Measurements from ENCODE around the gene FAAP24. TPM values are rescaled to one million over a fixed set of nuclear protein-coding genes. Genes with fewer than 3 reads are reported as not detected.
A peak's percentile ranks its signal among the peaks of the same experiment; 100 is the strongest.
"Not testable (repeated sequence)": the region's sequence is repeated elsewhere in the genome, so short reads cannot be mapped to it uniquely, and the experiment has no call there.

FAAP24 gene, protein sequence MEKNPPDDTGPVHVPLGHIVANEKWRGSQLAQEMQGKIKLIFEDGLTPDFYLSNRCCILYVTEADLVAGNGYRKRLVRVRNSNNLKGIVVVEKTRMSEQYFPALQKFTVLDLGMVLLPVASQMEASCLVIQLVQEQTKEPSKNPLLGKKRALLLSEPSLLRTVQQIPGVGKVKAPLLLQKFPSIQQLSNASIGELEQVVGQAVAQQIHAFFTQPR
- 9.8 and 10.7 TPM in 2 replicates for total RNA-seq

DNA sequence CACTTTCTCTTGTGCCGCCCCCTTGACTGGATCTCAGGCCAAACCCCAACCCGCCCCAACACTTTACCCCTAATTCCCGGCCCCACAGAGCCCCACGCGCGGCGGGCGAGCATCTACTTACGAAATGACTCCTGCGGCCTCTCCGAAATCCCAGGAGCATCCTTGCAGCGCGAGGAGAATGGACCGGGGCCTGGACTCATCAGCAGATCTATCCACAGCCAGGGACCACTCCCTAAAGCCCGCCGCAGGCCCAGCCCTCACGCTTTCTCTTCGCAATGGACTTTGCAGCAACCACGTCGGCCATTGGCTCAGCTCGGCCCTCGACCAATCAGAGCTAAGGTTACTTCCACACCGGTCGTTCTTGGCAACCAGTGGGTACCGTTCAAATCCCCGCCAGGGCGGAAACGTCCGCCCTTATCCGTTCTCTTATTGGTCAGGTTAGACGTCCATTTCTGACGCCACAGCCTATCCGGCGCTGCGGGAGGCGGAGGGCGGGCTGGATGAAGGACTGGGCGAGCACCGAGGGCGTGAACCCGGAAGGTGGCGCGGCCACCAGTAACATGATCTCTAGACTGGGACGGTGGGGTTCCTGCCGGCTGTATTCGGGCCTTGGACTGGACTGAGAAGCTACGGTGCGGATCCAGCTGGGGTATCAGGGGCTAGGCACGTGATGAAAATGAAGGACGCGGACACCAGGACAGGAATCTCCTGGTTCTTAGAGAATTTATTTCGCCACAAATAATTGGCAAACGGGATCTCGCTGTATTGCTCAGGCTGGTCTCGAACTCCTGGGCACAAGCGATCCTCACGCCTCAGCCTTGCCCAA lies at the start of gene FAAP24, which contains the start of gene CEP89:
FAAP24 (plus strand) TSS at position 528 of the 826 bp plus-strand sequence. CDS start 955 bp downstream, outside the sequence.
CEP89 (minus strand) TSS at position 244 of the 826 bp plus-strand sequence; CDS start at position 160, 84 bp downstream.
- intact Hi-C loops (cut with micrococcal nuclease): loop anchor here (1.0 to 5.0 kb wide), 4 partner anchors 90 to 297 kb away; partner anchors contain the start of genes ANKRD27, NUDT19, RGS9BP and RHPN2
- no peaks in the 10 kb centered on the region for H3K9me3 Mint-ChIP-seq
- H3K27me3 Mint-ChIP-seq (ENCODE audit: low read depth): no peaks in the 10 kb centered on the region
- peaks cover 8% of the 10 kb centered on the region for H3K4me1 Mint-ChIP-seq (ENCODE audit: low read depth)
- peaks cover 16% of the 10 kb centered on the region for H3K36me3 Mint-ChIP-seq (ENCODE audit: low read depth)
- H3K27ac Mint-ChIP-seq: peak within 1 kb of the TSS; percentile 94
- DNase-seq (ENCODE audit: low spot score): peak; percentile 99
- peak within 1 kb of the TSS; percentile 98 for H3K4me3 Mint-ChIP-seq (ENCODE audit: low read depth)

DNA sequence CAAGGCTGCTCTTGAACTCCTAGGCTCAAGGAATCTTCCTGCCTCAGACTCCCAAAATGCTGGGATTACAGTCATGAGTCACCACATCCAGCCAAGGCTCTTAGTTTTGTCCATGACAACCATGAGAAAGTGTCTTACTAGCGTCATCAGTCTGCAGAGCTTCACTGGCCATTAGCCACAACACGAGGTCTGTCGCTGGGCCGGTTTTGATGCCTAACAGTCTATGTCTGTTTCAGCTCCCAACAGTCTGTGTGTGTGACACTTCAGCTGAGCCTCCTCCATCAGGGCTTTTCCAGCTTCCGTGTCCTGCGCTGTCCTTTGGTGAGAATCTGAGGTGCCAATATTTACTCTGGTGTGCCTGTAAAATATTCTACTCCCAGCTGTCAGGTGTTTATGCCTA lies 47.8 kb upstream of the FAAP24 start:
- Mint-ChIP-seq H3K9me3 (peaks cover 8% of the 10 kb centered on the region), H3K36me3 (ENCODE audit: low read depth) (peaks cover 24% of the 10 kb centered on the region), H3K27me3 (ENCODE audit: low read depth) (no peaks in the 10 kb centered on the region), H3K4me1 (ENCODE audit: low read depth) (peaks cover 5% of the 10 kb centered on the region), H3K4me3 (ENCODE audit: low read depth) (no peak overlapping the region), H3K27ac (no peak overlapping the region)
- DNase-seq (ENCODE audit: low spot score): no peak
- intact Hi-C loops (cut with micrococcal nuclease): no loop called here

DNA sequence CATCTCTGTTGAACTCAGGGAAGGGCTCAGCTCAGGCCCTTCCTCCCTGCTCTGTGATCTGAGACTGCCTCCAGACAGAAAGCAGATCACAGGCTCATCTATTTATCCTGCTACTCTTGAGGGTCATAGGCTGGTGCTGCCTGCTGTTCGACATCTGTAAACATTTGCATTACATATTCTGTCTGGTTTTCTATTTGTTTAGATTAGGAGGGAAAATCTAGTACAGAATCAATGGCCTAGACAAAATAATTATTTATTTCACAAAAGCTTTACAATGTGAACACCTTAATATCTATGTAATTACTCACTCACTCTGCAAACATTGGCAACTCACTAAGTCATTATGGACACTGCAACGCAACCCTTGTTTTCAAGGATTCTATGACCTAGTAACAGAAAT lies 43.2 kb upstream of the FAAP24 start:
- H3K36me3 Mint-ChIP-seq (ENCODE audit: low read depth): peaks cover 33% of the 10 kb centered on the region
- intact Hi-C loops (cut with micrococcal nuclease): no loop called here
- no peak overlapping the region for H3K4me3 Mint-ChIP-seq (ENCODE audit: low read depth)
- peaks cover 8% of the 10 kb centered on the region for H3K9me3 Mint-ChIP-seq
- no peak overlapping the region for H3K27ac Mint-ChIP-seq
- DNase-seq (ENCODE audit: low spot score): no peak
- no peaks in the 10 kb centered on the region for H3K27me3 Mint-ChIP-seq (ENCODE audit: low read depth)
- no peaks in the 10 kb centered on the region for H3K4me1 Mint-ChIP-seq (ENCODE audit: low read depth)

DNA sequence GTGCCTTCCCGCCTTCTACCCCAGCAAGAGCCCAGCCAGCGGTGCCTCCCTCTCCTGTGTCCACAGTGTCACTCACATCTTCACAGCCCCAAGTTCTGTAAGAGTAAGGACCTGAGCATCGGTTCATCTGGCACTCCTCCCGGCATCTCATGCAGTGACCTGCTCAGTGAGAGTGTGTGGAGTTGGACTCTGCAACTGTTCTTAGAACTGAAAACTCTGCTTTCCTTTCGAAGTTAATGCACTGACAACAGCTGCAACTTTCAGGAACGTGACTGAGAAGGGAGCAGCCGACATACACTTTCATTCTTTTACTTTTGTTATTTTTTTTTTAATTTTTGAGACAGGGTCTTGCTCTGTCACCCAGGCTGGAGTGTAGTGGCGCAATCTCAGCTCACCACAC lies 41.5 kb upstream of the FAAP24 start:
- Mint-ChIP-seq H3K4me1 (ENCODE audit: low read depth) (no peaks in the 10 kb centered on the region), H3K27me3 (ENCODE audit: low read depth) (no peaks in the 10 kb centered on the region), H3K36me3 (ENCODE audit: low read depth) (peaks cover 32% of the 10 kb centered on the region), H3K27ac (no peak overlapping the region), H3K4me3 (ENCODE audit: low read depth) (no peak overlapping the region), H3K9me3 (peaks cover 8% of the 10 kb centered on the region)
- intact Hi-C loops (cut with micrococcal nuclease): no loop called here
- no peak for DNase-seq (ENCODE audit: low spot score)

DNA sequence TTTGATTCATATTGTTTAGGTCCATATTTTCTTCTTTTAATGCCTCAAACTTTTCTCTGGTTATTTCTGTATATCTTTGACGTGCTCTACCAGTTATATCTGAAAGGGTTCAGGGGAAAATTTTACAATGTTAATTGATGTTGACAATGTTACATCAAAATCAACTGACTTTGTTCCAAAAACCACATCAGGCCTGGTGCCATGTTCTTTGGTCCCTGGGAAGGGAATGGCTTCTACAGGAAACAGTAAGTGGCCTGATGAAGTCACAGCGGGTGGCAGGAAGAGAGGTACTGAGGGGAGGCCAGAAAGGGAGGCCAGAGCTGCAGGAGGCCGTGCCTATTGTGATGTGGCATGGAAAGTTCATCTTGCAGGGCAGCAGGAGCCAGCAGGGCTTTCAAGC lies 38.5 kb upstream of the FAAP24 start:
- Mint-ChIP-seq H3K9me3 (peaks cover 3% of the 10 kb centered on the region), H3K27ac (no peak overlapping the region), H3K27me3 (ENCODE audit: low read depth) (no peaks in the 10 kb centered on the region), H3K4me1 (ENCODE audit: low read depth) (no peaks in the 10 kb centered on the region), H3K36me3 (ENCODE audit: low read depth) (peaks cover 19% of the 10 kb centered on the region), H3K4me3 (ENCODE audit: low read depth) (no peak overlapping the region)
- intact Hi-C loops (cut with micrococcal nuclease): no loop called here
- no peak for DNase-seq (ENCODE audit: low spot score)

DNA sequence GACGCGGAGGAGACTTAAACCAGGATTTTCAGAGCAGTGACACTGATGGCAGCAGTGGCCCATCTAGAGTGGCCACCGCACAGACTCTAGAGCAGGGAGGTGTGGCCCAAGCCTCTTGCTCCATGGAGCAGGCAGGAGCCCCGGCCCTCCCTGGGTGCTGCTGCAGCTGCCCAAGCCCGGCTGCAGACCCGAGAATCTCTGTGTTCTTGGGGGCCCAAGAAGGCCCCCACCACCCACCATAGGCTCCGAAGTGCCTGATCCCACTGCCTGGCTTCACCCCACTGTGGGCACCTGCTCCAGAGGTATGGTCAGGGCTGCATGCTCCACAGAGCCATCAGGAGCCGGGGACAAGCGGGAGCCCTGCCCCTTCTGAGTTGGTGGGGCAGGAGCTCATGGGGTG lies 36.4 kb upstream of the FAAP24 start:
- H3K27ac Mint-ChIP-seq: no peak overlapping the region
- intact Hi-C loops (cut with micrococcal nuclease): no loop called here
- no peak overlapping the region for H3K4me3 Mint-ChIP-seq (ENCODE audit: low read depth)
- DNase-seq (ENCODE audit: low spot score): no peak
- peaks cover 3% of the 10 kb centered on the region for H3K36me3 Mint-ChIP-seq (ENCODE audit: low read depth)
- no peaks in the 10 kb centered on the region for H3K4me1 Mint-ChIP-seq (ENCODE audit: low read depth)
- H3K27me3 Mint-ChIP-seq (ENCODE audit: low read depth): no peaks in the 10 kb centered on the region
- H3K9me3 Mint-ChIP-seq: no peaks in the 10 kb centered on the region

DNA sequence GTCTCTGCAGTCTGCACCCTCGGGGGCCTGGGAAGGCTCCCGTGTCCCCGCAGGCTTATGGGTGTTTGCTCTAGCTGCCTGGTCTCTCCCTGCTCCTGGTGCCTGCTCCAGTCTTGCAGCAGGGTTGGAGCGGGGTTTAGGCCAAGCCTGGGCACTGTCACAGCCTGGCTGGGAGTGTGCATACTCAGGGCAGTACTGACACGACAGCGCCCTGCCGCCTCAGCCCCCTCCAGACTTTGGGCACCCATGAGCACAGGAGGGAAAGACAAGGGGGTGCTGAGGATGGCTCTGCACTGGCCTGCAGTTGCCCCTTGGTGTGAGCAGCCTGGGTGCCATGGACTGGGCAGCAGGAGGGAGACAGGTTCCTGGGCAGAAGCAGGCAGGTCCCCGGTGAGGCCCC lies 36.0 kb upstream of the FAAP24 start:
- intact Hi-C loops (cut with micrococcal nuclease): no loop called here
- H3K4me1 Mint-ChIP-seq (ENCODE audit: low read depth): no peaks in the 10 kb centered on the region
- no peaks in the 10 kb centered on the region for H3K9me3 Mint-ChIP-seq
- no peak for DNase-seq (ENCODE audit: low spot score)
- no peaks in the 10 kb centered on the region for H3K27me3 Mint-ChIP-seq (ENCODE audit: low read depth)
- H3K4me3 Mint-ChIP-seq (ENCODE audit: low read depth): no peak overlapping the region
- H3K27ac Mint-ChIP-seq: no peak overlapping the region
- H3K36me3 Mint-ChIP-seq (ENCODE audit: low read depth): peaks cover 3% of the 10 kb centered on the region

DNA sequence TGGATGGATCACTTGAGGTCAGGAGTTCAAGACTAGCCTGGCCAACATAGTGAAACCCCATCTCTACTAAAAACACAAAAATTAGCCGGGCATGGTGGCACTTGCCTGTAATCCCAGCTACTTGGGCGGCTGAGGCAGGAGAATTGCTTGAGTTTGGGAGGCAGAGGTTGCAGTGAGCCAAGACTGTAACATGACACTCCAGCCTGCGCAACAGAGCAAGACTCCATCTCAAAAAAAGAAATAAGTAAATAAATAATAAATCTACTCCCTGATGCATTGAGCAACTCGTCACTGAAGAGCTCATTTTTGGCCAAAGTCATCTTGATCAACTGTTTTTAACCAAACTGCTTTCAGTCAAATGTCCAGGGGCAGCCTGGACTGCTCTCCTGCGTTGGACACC lies 30.8 kb upstream of the FAAP24 start:
- H3K27ac Mint-ChIP-seq; H3K9me3 Mint-ChIP-seq; H3K4me3 Mint-ChIP-seq (ENCODE audit: low read depth); H3K4me1 Mint-ChIP-seq (ENCODE audit: low read depth); H3K27me3 Mint-ChIP-seq (ENCODE audit: low read depth); DNase-seq (ENCODE audit: low spot score); intact Hi-C loops (cut with micrococcal nuclease): not testable (repeated sequence)
- peaks cover 17% of the 10 kb centered on the region for H3K36me3 Mint-ChIP-seq (ENCODE audit: low read depth)

DNA sequence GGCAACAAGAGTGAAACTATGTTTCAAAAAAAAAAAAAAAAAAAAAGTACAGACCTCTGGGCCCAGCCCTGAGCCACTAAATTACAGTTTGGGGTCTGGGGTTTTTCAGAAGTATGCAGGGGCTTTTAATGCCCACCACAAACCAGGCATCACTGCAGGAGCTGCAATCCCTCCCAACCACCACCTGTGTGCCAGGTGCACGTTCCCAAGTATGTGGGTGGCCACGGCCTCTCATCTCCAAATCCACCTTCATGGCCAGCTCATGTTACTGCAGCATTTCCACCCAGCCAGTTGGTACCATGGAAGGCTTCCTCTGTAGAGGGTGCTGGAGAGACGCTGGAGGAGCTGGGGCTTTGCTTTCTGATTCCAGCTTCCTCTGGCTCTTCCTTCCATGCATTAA lies 26.8 kb upstream of the FAAP24 start:
- H3K27ac Mint-ChIP-seq: no peak overlapping the region
- DNase-seq (ENCODE audit: low spot score): no peak
- no peak overlapping the region for H3K4me3 Mint-ChIP-seq (ENCODE audit: low read depth)
- H3K27me3 Mint-ChIP-seq (ENCODE audit: low read depth): no peaks in the 10 kb centered on the region
- intact Hi-C loops (cut with micrococcal nuclease): no loop called here
- H3K9me3 Mint-ChIP-seq: no peaks in the 10 kb centered on the region
- H3K36me3 Mint-ChIP-seq (ENCODE audit: low read depth): peaks cover 36% of the 10 kb centered on the region
- H3K4me1 Mint-ChIP-seq (ENCODE audit: low read depth): no peaks in the 10 kb centered on the region

DNA sequence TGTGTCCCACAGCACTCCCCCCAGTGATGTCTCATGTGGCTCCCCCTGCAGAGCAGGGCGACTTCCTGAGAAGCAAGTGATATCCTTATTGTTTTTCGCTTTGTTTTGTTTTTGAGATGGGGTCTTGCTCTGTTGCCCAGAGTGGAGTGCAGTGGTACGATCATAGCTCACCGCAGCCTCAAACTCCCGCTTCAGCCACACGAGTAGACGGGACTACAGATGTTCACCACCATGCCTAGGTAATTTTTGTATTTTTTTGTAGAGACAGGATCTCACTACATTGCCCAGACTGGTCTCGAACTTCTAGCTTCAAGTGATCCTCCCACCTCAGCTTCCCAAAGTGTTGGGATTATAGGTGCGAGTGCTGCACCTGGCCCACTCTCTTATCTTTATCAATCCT lies 5.3 kb upstream of the FAAP24 start:
- peaks cover 3% of the 10 kb centered on the region for H3K4me1 Mint-ChIP-seq (ENCODE audit: low read depth)
- H3K36me3 Mint-ChIP-seq (ENCODE audit: low read depth): peaks cover 16% of the 10 kb centered on the region
- intact Hi-C loops (cut with micrococcal nuclease): no loop called here
- no peaks in the 10 kb centered on the region for H3K27me3 Mint-ChIP-seq (ENCODE audit: low read depth)
- H3K4me3 Mint-ChIP-seq (ENCODE audit: low read depth): no peak overlapping the region
- no peaks in the 10 kb centered on the region for H3K9me3 Mint-ChIP-seq
- DNase-seq (ENCODE audit: low spot score): no peak
- H3K27ac Mint-ChIP-seq: no peak overlapping the region

DNA sequence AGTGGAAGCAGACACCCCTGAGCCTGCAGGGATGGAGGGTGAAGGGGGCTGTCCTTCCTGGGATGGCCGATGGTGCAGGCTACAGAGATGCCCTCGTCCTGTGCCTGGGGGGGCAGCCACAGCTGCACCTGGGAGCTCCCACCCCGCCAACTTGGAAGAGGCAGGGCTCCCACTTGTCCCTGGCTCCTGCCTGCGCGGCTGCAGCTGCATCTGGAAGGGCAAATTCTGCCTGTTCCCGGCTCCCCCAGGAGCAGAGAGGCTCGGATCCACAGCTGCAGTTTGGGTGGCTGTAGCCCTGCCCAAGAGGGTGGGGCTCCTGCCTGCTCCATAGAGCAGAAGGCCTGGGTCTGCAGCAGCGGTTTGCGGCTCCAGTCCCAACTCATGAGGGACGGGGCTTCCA lies 2.5 kb upstream of the FAAP24 start:
- DNase-seq (ENCODE audit: low spot score): no peak
- H3K4me1 Mint-ChIP-seq (ENCODE audit: low read depth): peaks cover 3% of the 10 kb centered on the region
- intact Hi-C loops (cut with micrococcal nuclease): no loop called here
- H3K4me3 Mint-ChIP-seq (ENCODE audit: low read depth): no peak overlapping the region
- H3K9me3 Mint-ChIP-seq: no peaks in the 10 kb centered on the region
- no peak overlapping the region for H3K27ac Mint-ChIP-seq
- no peaks in the 10 kb centered on the region for H3K27me3 Mint-ChIP-seq (ENCODE audit: low read depth)
- H3K36me3 Mint-ChIP-seq (ENCODE audit: low read depth): peaks cover 7% of the 10 kb centered on the region

DNA sequence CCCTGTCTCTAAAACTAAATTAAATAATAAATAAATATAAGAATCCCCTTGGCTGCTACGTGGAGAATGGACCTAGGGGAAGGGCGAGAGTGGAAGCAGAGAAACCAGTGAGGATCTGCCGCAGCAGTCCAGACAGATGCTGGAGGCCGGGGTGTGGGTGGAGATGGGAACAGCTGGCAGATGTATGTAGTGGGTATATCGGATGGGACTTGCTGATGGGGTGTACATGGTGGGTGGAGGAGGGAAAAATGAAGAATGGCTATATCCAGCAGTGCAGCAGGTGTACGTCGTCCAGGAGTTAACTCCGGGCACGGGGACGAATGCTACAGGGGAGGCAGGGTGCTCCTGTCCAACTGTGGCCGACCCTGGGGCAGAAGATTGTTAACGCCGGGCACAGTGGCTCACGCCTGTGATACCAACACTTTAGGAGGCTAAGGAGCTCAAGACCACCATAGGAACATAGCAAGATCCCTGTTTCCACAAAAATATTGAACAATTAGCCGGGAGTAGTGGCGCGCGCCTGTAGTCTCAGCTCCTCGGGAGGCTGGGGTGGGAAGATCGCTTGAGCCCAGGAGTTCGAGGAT lies 938 bp upstream of the FAAP24 start:
- Mint-ChIP-seq H3K27me3 (ENCODE audit: low read depth) (no peaks in the 10 kb centered on the region), H3K27ac (no peak overlapping the region), H3K9me3 (no peaks in the 10 kb centered on the region), H3K4me3 (ENCODE audit: low read depth) (peak overlapping the region; percentile 98), H3K36me3 (ENCODE audit: low read depth) (peaks cover 12% of the 10 kb centered on the region), H3K4me1 (ENCODE audit: low read depth) (peaks cover 4% of the 10 kb centered on the region)
- DNase-seq (ENCODE audit: low spot score): no peak
- intact Hi-C loops (cut with micrococcal nuclease): loop anchor here (5.0 kb wide), 2 partner anchors 91 to 279 kb away; partner anchors contain the start of genes NUDT19 and RHPN2

Data from activated T-helper 2 cell treated with anti-CD3 and anti-CD28 coated beads, Interferon-gamma antibody, Interleukin-2, Interleukin-4, amounts not matched to agents 10 μg/mL and 5 μg/mL and 100 μg/mL, durations not matched to agents 14 hours and 24 hours and 36 hours (primary cell).